Measurements from ENCODE around the gene COL1A1.

COL1A1 gene

DNA sequence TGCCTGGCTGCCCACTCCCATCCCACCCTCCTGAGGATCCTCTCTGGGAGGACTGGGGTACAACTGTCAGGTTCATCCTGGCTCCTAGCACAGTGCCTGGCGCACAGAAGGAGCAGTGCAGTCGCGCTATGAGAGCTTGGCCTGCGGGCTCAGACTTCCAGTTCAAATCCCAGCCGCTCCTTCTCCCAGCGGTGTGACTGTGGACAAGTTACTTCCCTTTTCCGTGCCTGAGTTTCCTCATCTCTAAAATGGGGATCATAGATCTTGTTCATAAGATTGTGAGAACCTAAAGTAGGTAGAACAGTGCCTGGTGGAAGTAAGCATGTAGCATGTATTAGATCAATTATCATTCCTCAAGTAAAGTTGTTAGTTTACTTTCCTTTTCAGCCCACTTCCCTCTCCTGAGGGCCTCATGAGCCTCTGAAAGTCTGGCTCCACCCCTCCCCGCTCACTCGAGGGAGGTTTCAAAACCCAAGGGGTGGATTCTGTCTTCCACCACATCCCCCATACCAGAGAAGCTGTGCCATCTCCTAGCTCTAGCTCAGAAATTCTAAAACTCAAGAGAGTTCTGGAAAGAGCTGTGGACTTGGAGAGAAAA is 19.9 kb upstream of the COL1A1 start:
- H3K27ac ChIP-seq (ENCODE audit: low read length) = no peak overlapping the region
- H3K36me3 ChIP-seq (ENCODE audit: insufficient read depth, low read length) = no peaks in the 10 kb centered on the region
- H2AFZ ChIP-seq (ENCODE audit: low read depth, low read length) = no peak overlapping the region
- H3K9me3 ChIP-seq (ENCODE audit: insufficient read depth, low read length, severe bottlenecking) = peaks cover 5% of the 10 kb centered on the region
- ATAC-seq (ENCODE audit: insufficient read depth, low read depth) (peak; percentile 68), DNase-seq (peak; percentile 40)
- no peaks in the 10 kb centered on the region for H3K79me2 ChIP-seq (ENCODE audit: insufficient read depth, low read length)
- H3K27me3 ChIP-seq (ENCODE audit: insufficient read depth, low read length, poor library complexity) = peaks cover 5% of the 10 kb centered on the region
- H3K9ac ChIP-seq (ENCODE audit: low read depth, low read length) = no peak overlapping the region
- H3K4me1 ChIP-seq (ENCODE audit: insufficient read depth, low read length) = peaks cover 3% of the 10 kb centered on the region; the same call in 1 of the 2 replicates
- H4K20me1 ChIP-seq (ENCODE audit: insufficient read depth, low read length) = no peaks in the 10 kb centered on the region
- H3K4me2 ChIP-seq (ENCODE audit: insufficient read depth, low read length) = no peak overlapping the region
- no peak for TF ChIP-seq EZH2 (IDR thresholded peaks at IDR 0.05; ENCODE audit: borderline replicate concordance, low read depth, low read length, severe bottlenecking)
- TF ChIP-seq, protein P1, sequence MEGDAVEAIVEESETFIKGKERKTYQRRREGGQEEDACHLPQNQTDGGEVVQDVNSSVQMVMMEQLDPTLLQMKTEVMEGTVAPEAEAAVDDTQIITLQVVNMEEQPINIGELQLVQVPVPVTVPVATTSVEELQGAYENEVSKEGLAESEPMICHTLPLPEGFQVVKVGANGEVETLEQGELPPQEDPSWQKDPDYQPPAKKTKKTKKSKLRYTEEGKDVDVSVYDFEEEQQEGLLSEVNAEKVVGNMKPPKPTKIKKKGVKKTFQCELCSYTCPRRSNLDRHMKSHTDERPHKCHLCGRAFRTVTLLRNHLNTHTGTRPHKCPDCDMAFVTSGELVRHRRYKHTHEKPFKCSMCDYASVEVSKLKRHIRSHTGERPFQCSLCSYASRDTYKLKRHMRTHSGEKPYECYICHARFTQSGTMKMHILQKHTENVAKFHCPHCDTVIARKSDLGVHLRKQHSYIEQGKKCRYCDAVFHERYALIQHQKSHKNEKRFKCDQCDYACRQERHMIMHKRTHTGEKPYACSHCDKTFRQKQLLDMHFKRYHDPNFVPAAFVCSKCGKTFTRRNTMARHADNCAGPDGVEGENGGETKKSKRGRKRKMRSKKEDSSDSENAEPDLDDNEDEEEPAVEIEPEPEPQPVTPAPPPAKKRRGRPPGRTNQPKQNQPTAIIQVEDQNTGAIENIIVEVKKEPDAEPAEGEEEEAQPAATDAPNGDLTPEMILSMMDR (IDR thresholded peaks at IDR 0.05; ENCODE audit: borderline replicate concordance, extremely low read depth, low read length, poor library complexity, severe bottlenecking) = no peak
- H3K4me3 ChIP-seq (ENCODE audit: low read depth in 1 of 2, low read length in 2 of 2) = no peak overlapping the region

DNA sequence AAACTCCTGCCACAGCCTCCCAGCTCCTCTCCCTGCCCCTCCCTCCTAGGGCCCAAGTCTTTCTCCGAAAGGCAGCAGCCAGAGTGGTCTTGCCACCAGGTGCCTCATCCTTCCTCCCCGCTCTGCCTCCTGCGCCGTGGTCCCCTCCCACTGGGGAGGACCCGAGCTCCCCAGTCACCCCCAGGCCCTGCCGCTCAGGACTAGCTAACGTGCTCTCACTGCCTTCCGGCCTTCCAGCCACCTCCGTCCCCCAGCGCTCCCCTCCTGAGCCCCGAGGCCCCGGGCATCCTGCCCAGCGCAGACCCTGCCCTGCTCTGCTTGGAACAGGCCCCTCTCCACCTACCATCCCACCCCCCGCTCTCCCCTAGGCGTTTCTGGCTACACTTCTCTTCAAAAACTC is 19.4 kb upstream of the COL1A1 start:
- no peak for DNase-seq
- H4K20me1 ChIP-seq (ENCODE audit: insufficient read depth, low read length) = no peaks in the 10 kb centered on the region
- ATAC-seq (ENCODE audit: insufficient read depth, low read depth) = no peak
- peaks cover 5% of the 10 kb centered on the region for H3K9me3 ChIP-seq (ENCODE audit: insufficient read depth, low read length, severe bottlenecking)
- H3K27ac ChIP-seq (ENCODE audit: low read length) = no peak overlapping the region
- no peak overlapping the region for H3K9ac ChIP-seq (ENCODE audit: low read depth, low read length)
- no peak overlapping the region for H2AFZ ChIP-seq (ENCODE audit: low read depth, low read length)
- H3K4me1 ChIP-seq (ENCODE audit: insufficient read depth, low read length) = peaks cover 3% of the 10 kb centered on the region; the same call in 1 of the 2 replicates
- no peaks in the 10 kb centered on the region for H3K79me2 ChIP-seq (ENCODE audit: insufficient read depth, low read length)
- H3K4me3 ChIP-seq (ENCODE audit: low read depth in 1 of 2, low read length in 2 of 2) = no peak overlapping the region
- H3K4me2 ChIP-seq (ENCODE audit: insufficient read depth, low read length) = no peak overlapping the region
- no peaks in the 10 kb centered on the region for H3K36me3 ChIP-seq (ENCODE audit: insufficient read depth, low read length)
- TF ChIP-seq, protein P1 (IDR thresholded peaks at IDR 0.05; ENCODE audit: borderline replicate concordance, extremely low read depth, low read length, poor library complexity, severe bottlenecking) = no peak
- no peak for TF ChIP-seq EZH2 (IDR thresholded peaks at IDR 0.05; ENCODE audit: borderline replicate concordance, low read depth, low read length, severe bottlenecking)
- peaks cover 7% of the 10 kb centered on the region for H3K27me3 ChIP-seq (ENCODE audit: insufficient read depth, low read length, poor library complexity)

DNA sequence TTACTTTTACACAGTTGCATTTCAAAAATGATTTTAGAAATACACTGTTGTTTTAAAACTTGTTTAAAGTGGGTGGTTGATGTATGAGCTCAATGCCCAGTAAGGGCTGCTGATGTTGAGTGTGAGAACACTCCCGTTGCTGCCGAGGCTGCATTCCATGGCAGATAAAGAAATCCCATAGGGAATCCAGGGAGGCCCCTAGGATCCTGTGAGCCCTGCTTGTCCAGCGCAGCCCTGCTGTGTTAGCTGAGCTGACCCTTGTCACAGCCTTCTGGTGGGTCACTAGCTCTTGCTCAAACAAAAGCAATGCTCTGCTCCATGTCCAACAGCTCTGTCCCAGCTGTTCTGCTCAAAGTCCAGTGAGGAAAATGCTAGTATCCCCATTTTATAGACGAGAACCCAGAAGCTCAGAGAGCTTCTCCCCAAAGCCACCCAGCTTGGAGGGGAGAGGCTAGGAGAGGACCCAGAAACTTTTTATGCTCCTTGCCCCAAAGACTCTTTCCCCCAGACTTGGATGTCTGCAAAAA is 18.6 kb upstream of the COL1A1 start:
- Histone ChIP-seq H4K20me1 (ENCODE audit: insufficient read depth, low read length) (no peaks in the 10 kb centered on the region), H3K9me3 (ENCODE audit: insufficient read depth, low read length, severe bottlenecking) (peaks cover 2% of the 10 kb centered on the region), H3K4me3 (ENCODE audit: low read depth in 1 of 2, low read length in 2 of 2) (no peak overlapping the region), H3K36me3 (ENCODE audit: insufficient read depth, low read length) (no peaks in the 10 kb centered on the region), H3K9ac (ENCODE audit: low read depth, low read length) (no peak overlapping the region), H3K4me1 (ENCODE audit: insufficient read depth, low read length) (peaks cover 3% of the 10 kb centered on the region; the same call in 1 of the 2 replicates), H3K27ac (ENCODE audit: low read length) (no peak overlapping the region), H3K4me2 (ENCODE audit: insufficient read depth, low read length) (no peak overlapping the region), H3K79me2 (ENCODE audit: insufficient read depth, low read length) (no peaks in the 10 kb centered on the region), H3K27me3 (ENCODE audit: insufficient read depth, low read length, poor library complexity) (peaks cover 7% of the 10 kb centered on the region), H2AFZ (ENCODE audit: low read depth, low read length) (no peak overlapping the region)
- no peak for DNase-seq
- no peak for ATAC-seq (ENCODE audit: insufficient read depth, low read depth)
- TF ChIP-seq, protein P1 (IDR thresholded peaks at IDR 0.05; ENCODE audit: borderline replicate concordance, extremely low read depth, low read length, poor library complexity, severe bottlenecking) = no peak
- no peak for TF ChIP-seq EZH2 (IDR thresholded peaks at IDR 0.05; ENCODE audit: borderline replicate concordance, low read depth, low read length, severe bottlenecking)

All from DND-41 (cell line).